Ectodermal cell (in vitro differentiated cells): ENCODE measurements around the gene PCDH17.

Source experiments
- H3K27ac ChIP-seq: 2 replicates; pipeline ENCODE4 v1.7.0; 2013; ENCODE audit warnings: mild to moderate bottlenecking, low read depth, low read length; ENCODE audit not compliant: insufficient read depth, poor library complexity, severe bottlenecking
- H3K27me3 ChIP-seq: 2 replicates; pipeline ENCODE4 v1.7.0; 2013; ENCODE audit warnings: mild to moderate bottlenecking, low read length; ENCODE audit not compliant: insufficient read depth, control insufficient read depth, poor library complexity, severe bottlenecking
- H3K36me3 ChIP-seq: one replicate; pipeline ENCODE4 v1.7.0; 2013; ENCODE audit warnings: low read length; ENCODE audit not compliant: control insufficient read depth, insufficient read depth
- H3K4me1 ChIP-seq: one replicate; pipeline ENCODE4 v1.7.0; 2013; ENCODE audit warnings: low read length; ENCODE audit not compliant: control insufficient read depth, insufficient read depth
- H3K4me3 ChIP-seq: 2 replicates; pipeline ENCODE4 v1.7.0; 2013; ENCODE audit warnings: low read depth, low read length, control low read depth; ENCODE audit not compliant: insufficient read depth
- H3K9me3 ChIP-seq: 2 replicates; pipeline ENCODE4 v1.7.0; 2013; ENCODE audit warnings: mild to moderate bottlenecking, low read length, moderate library complexity; ENCODE audit not compliant: control insufficient read depth
- WGBS, 2 experiments: methylation state at CpG; one replicate each; pipeline ENCODE4 v1.1.7; 2013; ENCODE audit warnings: missing lambda C conversion rate in 2 of 2; 5-methylcytosine and 5-hydroxymethylcytosine counted together

Gene PCDH17

DNA sequence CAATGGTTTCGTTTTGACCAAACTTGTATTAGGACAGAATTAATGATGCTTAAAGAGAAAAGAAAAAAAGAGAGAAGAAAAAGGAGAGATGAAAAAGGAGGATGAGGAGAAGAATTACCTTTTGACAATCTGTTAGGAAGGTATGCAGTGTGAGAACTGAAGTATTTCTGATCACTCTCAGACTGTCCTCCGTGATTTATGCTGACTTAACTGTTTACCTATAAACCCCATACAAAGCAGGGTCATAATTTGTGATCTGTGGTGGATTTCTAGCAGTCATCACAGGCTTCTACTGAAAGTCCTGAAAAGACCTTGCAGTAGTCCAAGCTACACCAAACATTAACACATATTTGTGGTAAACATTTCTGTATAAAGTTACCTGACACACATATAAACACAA is 93.9 kb downstream of the PCDH17 start:
- H3K4me1 ChIP-seq: peaks cover 14% of the 10 kb centered on the region
- no peaks in the 10 kb centered on the region for H3K36me3 ChIP-seq
- WGBS, 2 experiments: 81 to 95% methylated on average over 1 to 2 of the region's 2 CpGs
- no peaks in the 10 kb centered on the region for H3K27me3 ChIP-seq
- H3K27ac ChIP-seq: no peak overlapping the region
- no peaks in the 10 kb centered on the region for H3K9me3 ChIP-seq
- no peak overlapping the region for H3K4me3 ChIP-seq

DNA sequence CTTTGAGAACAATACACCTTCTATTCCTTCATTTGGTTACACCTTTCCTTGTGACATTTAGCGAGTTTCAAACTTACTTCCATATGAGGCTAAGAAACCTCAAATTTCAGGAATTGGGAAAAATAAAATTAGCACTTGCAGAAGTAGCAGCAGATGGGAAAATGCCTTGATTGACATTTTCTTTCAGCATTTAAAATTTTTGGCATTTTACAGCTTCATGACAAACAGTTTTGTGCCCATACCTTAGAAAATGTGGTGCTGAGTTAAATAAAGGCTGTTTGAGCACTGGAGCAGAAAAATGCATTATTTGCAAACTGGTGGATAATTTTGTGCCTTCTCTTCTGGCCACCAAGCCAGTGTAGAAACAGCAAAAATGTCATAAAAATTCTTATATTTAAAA is 95.4 kb downstream of the PCDH17 start:
- H3K4me1 ChIP-seq: peaks cover 14% of the 10 kb centered on the region
- H3K27ac ChIP-seq: no peak overlapping the region
- WGBS, 2 experiments: 86 to 91% methylated on average over 1 of the region's 1 CpG
- no peak overlapping the region for H3K4me3 ChIP-seq
- no peaks in the 10 kb centered on the region for H3K9me3 ChIP-seq
- no peaks in the 10 kb centered on the region for H3K27me3 ChIP-seq
- no peaks in the 10 kb centered on the region for H3K36me3 ChIP-seq

DNA sequence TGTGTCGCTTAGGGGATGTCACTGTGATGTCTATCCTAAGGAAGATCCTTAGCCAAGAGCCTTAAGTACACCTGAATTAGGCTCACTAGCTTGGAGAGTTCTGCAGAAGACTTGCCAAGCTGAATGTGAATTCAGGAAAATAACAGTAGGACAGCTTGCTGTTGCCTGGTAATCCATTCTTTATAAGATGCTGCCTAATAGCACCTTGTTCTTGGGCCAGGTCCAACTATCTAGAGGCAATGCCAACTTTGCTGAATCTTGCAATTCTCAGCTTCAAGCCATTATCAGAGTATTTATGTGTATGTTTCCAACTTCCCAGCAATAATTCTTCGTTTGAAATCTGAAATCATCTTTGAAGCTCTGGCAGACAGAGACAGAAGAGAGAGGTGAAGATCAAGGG is 102.8 kb downstream of the PCDH17 start:
- no peak overlapping the region for H3K4me3 ChIP-seq
- no peaks in the 10 kb centered on the region for H3K27me3 ChIP-seq
- H3K9me3 ChIP-seq: no peaks in the 10 kb centered on the region
- 75 to 76% methylated on average over 2 of the region's 2 CpGs for WGBS, 2 experiments
- H3K4me1 ChIP-seq: no peaks in the 10 kb centered on the region
- H3K27ac ChIP-seq: no peak overlapping the region
- no peaks in the 10 kb centered on the region for H3K36me3 ChIP-seq

DNA sequence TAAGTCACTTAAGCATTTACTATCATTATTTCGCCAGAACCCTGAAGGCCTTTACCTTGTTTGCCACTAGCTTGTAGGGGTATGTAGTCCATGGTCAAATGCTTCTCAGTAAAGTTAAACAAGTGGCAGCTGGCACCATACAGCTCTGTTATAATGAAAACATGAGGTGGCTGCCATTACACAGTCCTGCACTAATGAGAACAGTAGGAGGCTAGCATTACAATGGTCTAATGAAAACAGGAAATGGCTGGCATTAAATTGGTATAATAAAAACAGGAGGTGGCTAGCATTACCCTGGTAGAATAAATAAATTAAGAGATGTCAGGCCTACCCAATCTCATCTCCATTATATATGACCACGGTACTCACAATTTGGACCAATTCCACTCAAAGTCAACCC is 107.5 kb downstream of the PCDH17 start:
- H3K4me1 ChIP-seq: no peaks in the 10 kb centered on the region
- no peaks in the 10 kb centered on the region for H3K36me3 ChIP-seq
- H3K9me3 ChIP-seq: no peaks in the 10 kb centered on the region
- WGBS, 2 experiments: 85 to 88% methylated on average over 1 to 2 of the region's 2 CpGs
- H3K4me3 ChIP-seq: no peak overlapping the region
- H3K27me3 ChIP-seq: no peaks in the 10 kb centered on the region
- H3K27ac ChIP-seq: no peak overlapping the region

DNA sequence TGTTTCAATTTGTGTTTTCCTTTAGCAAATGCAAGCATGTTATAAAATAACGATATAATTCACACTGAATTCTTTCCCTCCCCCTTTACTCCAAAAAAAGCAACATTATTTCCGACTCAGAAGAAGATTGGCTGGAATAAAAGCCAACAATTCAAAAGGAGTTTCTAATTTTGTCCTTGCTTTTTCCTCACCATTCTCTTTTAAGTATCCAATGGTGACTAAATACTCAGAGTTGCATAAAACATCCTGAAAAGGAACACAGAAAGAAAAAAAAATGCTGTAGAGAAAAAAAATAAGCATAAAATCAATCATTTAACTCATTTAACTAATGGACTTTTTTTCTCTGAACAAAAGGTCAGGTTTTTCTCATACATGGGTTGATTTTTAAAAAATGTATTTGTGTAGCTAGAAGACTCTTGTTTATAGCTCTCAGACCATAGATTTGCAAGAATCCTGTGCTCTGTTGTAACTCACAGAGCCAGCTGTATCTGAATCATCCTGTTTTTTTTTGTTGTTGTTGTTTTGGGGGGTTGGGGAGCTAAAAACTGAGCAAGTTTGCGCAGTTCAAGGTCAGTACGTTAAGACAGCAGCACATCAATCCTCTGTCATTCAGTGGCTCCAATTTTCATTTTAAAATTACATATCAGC is 108.1 kb downstream of the PCDH17 start:
- H3K27ac ChIP-seq: no peak overlapping the region
- H3K36me3 ChIP-seq: no peaks in the 10 kb centered on the region
- no peaks in the 10 kb centered on the region for H3K27me3 ChIP-seq
- H3K4me1 ChIP-seq: no peaks in the 10 kb centered on the region
- WGBS, 2 experiments: 67 to 92% methylated on average over 3 to 4 of the region's 4 CpGs
- no peak overlapping the region for H3K4me3 ChIP-seq
- H3K9me3 ChIP-seq: no peaks in the 10 kb centered on the region

DNA sequence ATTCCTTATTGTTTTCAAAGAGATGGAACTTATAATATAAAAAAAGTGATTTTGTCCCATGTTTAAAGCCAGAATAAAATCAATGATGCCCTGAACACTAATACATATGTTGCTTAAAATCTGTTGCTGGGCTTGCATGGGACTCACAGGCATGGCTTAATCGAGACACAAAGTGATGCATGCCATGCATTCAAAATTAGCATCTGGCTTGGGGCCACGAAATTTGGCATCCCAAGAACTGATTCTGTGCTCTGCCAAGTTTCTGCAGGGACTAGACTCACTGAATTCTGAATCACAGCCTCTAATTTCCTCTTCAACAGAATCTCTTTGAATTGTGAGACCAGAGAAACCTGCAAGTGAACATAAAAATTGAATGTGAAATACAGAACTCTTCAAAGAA is 109.2 kb downstream of the PCDH17 start:
- Histone ChIP-seq H3K4me1 (no peaks in the 10 kb centered on the region), H3K4me3 (no peak overlapping the region), H3K27ac (no peak overlapping the region), H3K9me3 (no peaks in the 10 kb centered on the region), H3K36me3 (no peaks in the 10 kb centered on the region), H3K27me3 (no peaks in the 10 kb centered on the region)
- WGBS, 2 experiments: 67 to 71% methylated on average over 2 of the region's 2 CpGs

DNA sequence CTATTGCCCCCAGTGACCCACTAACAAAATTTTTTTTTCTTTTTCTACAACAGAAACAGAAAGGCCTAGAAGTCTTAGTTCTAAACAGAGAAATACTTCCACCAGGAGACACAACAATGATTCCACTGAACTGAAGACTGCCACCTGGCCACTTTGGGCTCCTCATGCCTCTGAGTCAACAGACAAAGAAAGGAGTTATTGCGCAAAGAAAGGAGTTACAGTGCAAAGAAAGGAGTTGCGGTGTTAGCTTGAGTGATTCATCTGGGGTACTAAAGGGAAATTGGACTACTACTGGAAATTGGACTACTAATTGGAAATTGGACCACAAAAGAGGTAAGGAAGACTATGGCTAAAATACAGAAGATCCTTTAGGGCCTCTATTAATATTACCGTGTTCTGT is 116.6 kb downstream of the PCDH17 start:
- Histone ChIP-seq H3K9me3 (no peaks in the 10 kb centered on the region), H3K4me1 (no peaks in the 10 kb centered on the region), H3K27me3 (no peaks in the 10 kb centered on the region), H3K27ac (no peak overlapping the region), H3K4me3 (no peak overlapping the region), H3K36me3 (no peaks in the 10 kb centered on the region)
- WGBS, 2 experiments: 85 to 86% methylated on average over 3 of the region's 3 CpGs

DNA sequence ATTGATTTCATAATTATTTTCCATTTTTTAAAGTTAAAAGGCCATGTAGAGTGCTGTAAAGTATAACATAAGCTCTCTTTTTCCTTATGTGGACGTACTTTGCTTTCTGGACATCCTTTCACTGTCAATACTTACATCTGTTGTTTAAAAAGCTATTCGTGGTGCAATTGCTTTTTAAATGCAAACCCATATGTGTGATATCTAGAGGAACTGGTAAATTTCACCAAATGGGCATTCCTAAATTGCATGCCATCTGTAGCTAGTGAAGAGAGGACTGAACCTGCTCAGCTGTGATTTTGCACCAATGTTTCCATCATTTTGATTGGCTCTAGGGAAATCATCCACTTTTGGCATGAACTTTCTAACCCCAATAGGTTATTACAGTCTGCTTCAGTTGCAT is 129.4 kb downstream of the PCDH17 start:
- no peaks in the 10 kb centered on the region for H3K36me3 ChIP-seq
- H3K27me3 ChIP-seq: no peaks in the 10 kb centered on the region
- 91 to 100% methylated on average over 1 to 2 of the region's 2 CpGs for WGBS, 2 experiments
- H3K4me3 ChIP-seq: no peak overlapping the region
- no peak overlapping the region for H3K27ac ChIP-seq
- H3K9me3 ChIP-seq: no peaks in the 10 kb centered on the region
- H3K4me1 ChIP-seq: no peaks in the 10 kb centered on the region

DNA sequence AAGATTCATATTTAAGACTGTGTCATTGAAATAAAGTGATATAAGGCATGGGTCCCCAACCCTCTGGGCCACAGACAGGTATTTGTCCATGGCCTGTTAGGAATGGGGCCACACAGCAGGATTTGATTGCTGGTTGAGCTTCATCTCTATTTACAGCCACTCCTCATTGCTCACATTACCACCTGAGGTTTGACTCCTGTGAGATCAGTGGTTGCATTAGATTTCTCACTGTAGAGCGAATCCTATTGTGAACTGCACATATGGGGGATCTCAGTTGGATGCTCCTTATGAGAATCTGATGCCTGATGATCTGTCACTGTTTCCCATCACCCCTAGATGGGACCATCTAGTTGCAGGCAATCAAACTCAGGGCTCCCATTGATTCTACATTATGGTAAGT is 132.1 kb downstream of the PCDH17 start:
- Histone ChIP-seq H3K4me1 (no peaks in the 10 kb centered on the region), H3K9me3 (no peaks in the 10 kb centered on the region), H3K36me3 (no peaks in the 10 kb centered on the region), H3K27ac (no peak overlapping the region), H3K4me3 (no peak overlapping the region), H3K27me3 (no peaks in the 10 kb centered on the region)
- WGBS, 2 experiments: 88 to 100% methylated on average over 1 of the region's 1 CpG
